HFF-Myc (cell line): ENCODE results near the gene HOXD13.

Experiments used
- DNase-seq: peaks from one replicate; pipeline ENCODE4 v3.0.0-alpha.2; 2011; ENCODE audit warnings: low read depth; ENCODE audit errors: extremely low read depth
- H3K4me3 ChIP-seq: replicated peaks from 2 replicates; pipeline ENCODE4 v1.5.1; 2011; ENCODE audit warnings: low read depth, mild to moderate bottlenecking, control low read depth, low read length
- CTCF ChIP-seq: IDR thresholded peaks from 2 replicates; pipeline ENCODE4 v1.5.1; 2012; ENCODE audit warnings: mild to moderate bottlenecking, low read depth, low read length, control low read depth; ENCODE audit errors: missing control alignments

The HOXD13 gene

GRCh38 chr2:176107731-176108181, 15.2 kb downstream of the HOXD13 start:
- no peak for DNase-seq
- H3K4me3 ChIP-seq: no peak overlapping the region
- TF ChIP-seq CTCF: no peak

GRCh38 chr2:176109192-176109901, 16.8 kb downstream of the HOXD13 start:
- no peak for DNase-seq
- no peak overlapping the region for H3K4me3 ChIP-seq
- TF ChIP-seq CTCF: no peak

GRCh38 chr2:176109946-176110345, 17.4 kb downstream of the HOXD13 start:
- TF ChIP-seq CTCF: no peak
- no peak for DNase-seq
- H3K4me3 ChIP-seq: no peak overlapping the region

GRCh38 chr2:176110415-176111308, 18.1 kb downstream of the HOXD13 start:
- TF ChIP-seq CTCF: no peak
- H3K4me3 ChIP-seq: no peak overlapping the region
- DNase-seq: no peak

- H3K4me3 ChIP-seq: no peak overlapping the region
- no peak for DNase-seq
- peak; percentile 12 for TF ChIP-seq CTCF
Measured at GRCh38 chr2:176111309-176111663, 18.8 kb downstream of the HOXD13 start.

- DNase-seq: no peak
- H3K4me3 ChIP-seq: no peak overlapping the region
- no peak for TF ChIP-seq CTCF
Measured at GRCh38 chr2:176111846-176112374, 19.4 kb downstream of the HOXD13 start.
